Measurements from ENCODE around the gene EEF1E1. TPM values are rescaled to one million over a fixed set of nuclear protein-coding genes. Genes with fewer than 3 reads are reported as not detected.

EEF1E1 gene
- total and polyA plus RNA-seq, 9 of the 15 experiments (the other 6 are each of a cell fraction or from before 2014, with no cell fraction given), result 135 to 1,355 (median 327) TPM

- TF ChIP-seq, protein P1, sequence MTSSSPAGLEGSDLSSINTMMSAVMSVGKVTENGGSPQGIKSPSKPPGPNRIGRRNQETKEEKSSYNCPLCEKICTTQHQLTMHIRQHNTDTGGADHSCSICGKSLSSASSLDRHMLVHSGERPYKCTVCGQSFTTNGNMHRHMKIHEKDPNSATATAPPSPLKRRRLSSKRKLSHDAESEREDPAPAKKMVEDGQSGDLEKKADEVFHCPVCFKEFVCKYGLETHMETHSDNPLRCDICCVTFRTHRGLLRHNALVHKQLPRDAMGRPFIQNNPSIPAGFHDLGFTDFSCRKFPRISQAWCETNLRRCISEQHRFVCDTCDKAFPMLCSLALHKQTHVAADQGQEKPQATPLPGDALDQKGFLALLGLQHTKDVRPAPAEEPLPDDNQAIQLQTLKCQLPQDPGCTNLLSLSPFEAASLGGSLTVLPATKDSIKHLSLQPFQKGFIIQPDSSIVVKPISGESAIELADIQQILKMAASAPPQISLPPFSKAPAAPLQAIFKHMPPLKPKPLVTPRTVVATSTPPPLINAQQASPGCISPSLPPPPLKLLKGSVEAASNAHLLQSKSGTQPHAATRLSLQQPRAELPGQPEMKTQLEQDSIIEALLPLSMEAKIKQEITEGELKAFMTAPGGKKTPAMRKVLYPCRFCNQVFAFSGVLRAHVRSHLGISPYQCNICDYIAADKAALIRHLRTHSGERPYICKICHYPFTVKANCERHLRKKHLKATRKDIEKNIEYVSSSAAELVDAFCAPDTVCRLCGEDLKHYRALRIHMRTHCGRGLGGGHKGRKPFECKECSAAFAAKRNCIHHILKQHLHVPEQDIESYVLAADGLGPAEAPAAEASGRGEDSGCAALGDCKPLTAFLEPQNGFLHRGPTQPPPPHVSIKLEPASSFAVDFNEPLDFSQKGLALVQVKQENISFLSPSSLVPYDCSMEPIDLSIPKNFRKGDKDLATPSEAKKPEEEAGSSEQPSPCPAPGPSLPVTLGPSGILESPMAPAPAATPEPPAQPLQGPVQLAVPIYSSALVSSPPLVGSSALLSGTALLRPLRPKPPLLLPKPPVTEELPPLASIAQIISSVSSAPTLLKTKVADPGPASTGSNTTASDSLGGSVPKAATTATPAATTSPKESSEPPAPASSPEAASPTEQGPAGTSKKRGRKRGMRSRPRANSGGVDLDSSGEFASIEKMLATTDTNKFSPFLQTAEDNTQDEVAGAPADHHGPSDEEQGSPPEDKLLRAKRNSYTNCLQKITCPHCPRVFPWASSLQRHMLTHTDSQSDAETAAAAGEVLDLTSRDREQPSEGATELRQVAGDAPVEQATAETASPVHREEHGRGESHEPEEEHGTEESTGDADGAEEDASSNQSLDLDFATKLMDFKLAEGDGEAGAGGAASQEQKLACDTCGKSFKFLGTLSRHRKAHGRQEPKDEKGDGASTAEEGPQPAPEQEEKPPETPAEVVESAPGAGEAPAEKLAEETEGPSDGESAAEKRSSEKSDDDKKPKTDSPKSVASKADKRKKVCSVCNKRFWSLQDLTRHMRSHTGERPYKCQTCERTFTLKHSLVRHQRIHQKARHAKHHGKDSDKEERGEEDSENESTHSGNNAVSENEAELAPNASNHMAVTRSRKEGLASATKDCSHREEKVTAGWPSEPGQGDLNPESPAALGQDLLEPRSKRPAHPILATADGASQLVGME (CRISPR knock-in tag; IDR thresholded peaks at IDR 0.05), result peak; percentile 80
- TF ChIP-seq ZNF75A (CRISPR knock-in tag; IDR thresholded peaks at IDR 0.05) (no peak), MTA3 (IDR thresholded peaks at IDR 0.05; ENCODE audit: borderline replicate concordance) (no peak), ZNF449 (CRISPR knock-in tag; IDR thresholded peaks at IDR 0.05) (no peak), DACH1 (IDR thresholded peaks at IDR 0.05; ENCODE audit: partially characterized antibody) (no peak), MEF2D (tag; conservative IDR thresholded peaks at IDR 0.05; ENCODE audit: low read depth) (no peak), ZBTB49 (CRISPR knock-in tag; IDR thresholded peaks at IDR 0.05; ENCODE audit: borderline replicate concordance) (no peak), ZNF444 (CRISPR knock-in tag; IDR thresholded peaks at IDR 0.05) (no peak), GTF2A2 (tag; IDR thresholded peaks at IDR 0.05) (no peak)
- TF ChIP-seq, protein P2, sequence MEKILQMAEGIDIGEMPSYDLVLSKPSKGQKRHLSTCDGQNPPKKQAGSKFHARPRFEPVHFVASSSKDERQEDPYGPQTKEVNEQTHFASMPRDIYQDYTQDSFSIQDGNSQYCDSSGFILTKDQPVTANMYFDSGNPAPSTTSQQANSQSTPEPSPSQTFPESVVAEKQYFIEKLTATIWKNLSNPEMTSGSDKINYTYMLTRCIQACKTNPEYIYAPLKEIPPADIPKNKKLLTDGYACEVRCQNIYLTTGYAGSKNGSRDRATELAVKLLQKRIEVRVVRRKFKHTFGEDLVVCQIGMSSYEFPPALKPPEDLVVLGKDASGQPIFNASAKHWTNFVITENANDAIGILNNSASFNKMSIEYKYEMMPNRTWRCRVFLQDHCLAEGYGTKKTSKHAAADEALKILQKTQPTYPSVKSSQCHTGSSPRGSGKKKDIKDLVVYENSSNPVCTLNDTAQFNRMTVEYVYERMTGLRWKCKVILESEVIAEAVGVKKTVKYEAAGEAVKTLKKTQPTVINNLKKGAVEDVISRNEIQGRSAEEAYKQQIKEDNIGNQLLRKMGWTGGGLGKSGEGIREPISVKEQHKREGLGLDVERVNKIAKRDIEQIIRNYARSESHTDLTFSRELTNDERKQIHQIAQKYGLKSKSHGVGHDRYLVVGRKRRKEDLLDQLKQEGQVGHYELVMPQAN (IDR thresholded peaks at IDR 0.05; ENCODE audit: borderline replicate concordance), result peak; percentile 98
Observed at GRCh38 chr6:8102122-8102958, at the start of gene EEF1E1 (continued).
